OCI-LY1 (cell line): ENCODE measurements around the gene RANBP3L.

Experiments used
- H2AFZ ChIP-seq: fragments of 200-600 bp; sonication (generic), shearing (Covaris generic); 2 replicates; pipeline ENCODE4 v1.6.0; 2014; ENCODE audit warnings: antibody characterized with exemption, mild to moderate bottlenecking, low read length
- H3F3A ChIP-seq: fragments of 200-600 bp; sonication (generic), shearing (Covaris generic); 2 replicates; pipeline ENCODE4 v1.6.0; 2014; ENCODE audit warnings: mild to moderate bottlenecking, antibody characterized with exemption, low read length, moderate library complexity; ENCODE audit not compliant: insufficient read depth
- H3K27ac ChIP-seq: fragments of 200-600 bp; sonication (generic); 2 replicates; pipeline ENCODE4 v1.5.1; 2014; ENCODE audit warnings: low read length, mixed run types, mild to moderate bottlenecking, low read depth; ENCODE audit not compliant: poor library complexity, severe bottlenecking
- H3K27me3 ChIP-seq: fragments of 200-600 bp; sonication (generic); 2 replicates; pipeline ENCODE4 v1.6.0; 2014; ENCODE audit warnings: antibody characterized with exemption, mild to moderate bottlenecking, low read length, moderate library complexity; ENCODE audit not compliant: insufficient read depth
- H3K36me3 ChIP-seq: fragments of 200-600 bp; sonication (generic); 2 replicates; pipeline ENCODE4 v1.6.1; 2014; ENCODE audit warnings: mild to moderate bottlenecking, antibody characterized with exemption, low read length, moderate library complexity, mixed read lengths; ENCODE audit not compliant: insufficient read depth
- H3K4me1 ChIP-seq: fragments of 200-600 bp; sonication (generic); 2 replicates; pipeline ENCODE4 v1.5.1; 2014; ENCODE audit warnings: mild to moderate bottlenecking, low read length, moderate library complexity; ENCODE audit not compliant: insufficient read depth, severe bottlenecking
- H3K4me2 ChIP-seq: fragments of 200-600 bp; sonication (generic), shearing (Covaris generic); 2 replicates; pipeline ENCODE4 v1.6.1; 2014; ENCODE audit warnings: low read length
- H3K4me3 ChIP-seq: fragments of 200-600 bp; sonication (generic); 2 replicates; pipeline ENCODE4 v1.5.1; 2014; ENCODE audit warnings: low read length, low read depth, mild to moderate bottlenecking, mixed read lengths; ENCODE audit not compliant: poor library complexity, severe bottlenecking
- H3K79me2 ChIP-seq: fragments of 200-600 bp; shearing (Covaris generic); 2 replicates; pipeline ENCODE4 v1.6.1; 2016; ENCODE audit warnings: mixed run types, low read length, mixed read lengths; ENCODE audit not compliant: insufficient read depth
- H3K9ac ChIP-seq: fragments of 200-600 bp; sonication (generic), shearing (Covaris generic); 2 replicates; pipeline ENCODE4 v1.6.1; 2014; ENCODE audit warnings: mild to moderate bottlenecking, low read length, mixed read lengths
- H3K9me2 ChIP-seq: fragments of 200-600 bp; sonication (generic), shearing (Covaris generic); 2 replicates; pipeline ENCODE4 v1.6.1; 2014; ENCODE audit warnings: low read depth, mild to moderate bottlenecking, low read length, mixed read lengths
- H3K9me3 ChIP-seq: fragments of 200-600 bp; shearing (Covaris generic); 2 replicates; pipeline ENCODE4 v1.6.1; 2014; ENCODE audit warnings: low read length, mixed read lengths
- H4K20me1 ChIP-seq: fragments of 200-600 bp; sonication (generic), shearing (Covaris generic); 2 replicates; pipeline ENCODE4 v1.6.0; 2016; ENCODE audit warnings: mild to moderate bottlenecking, low read length; ENCODE audit not compliant: insufficient read depth
- CTCF ChIP-seq: fragments of 200-600 bp; sonication (generic), shearing (Covaris generic); IDR thresholded peaks from 2 replicates; pipeline ENCODE4 v1.5.1; 2017; ENCODE audit warnings: mild to moderate bottlenecking, antibody characterized with exemption, low read length, moderate library complexity, mixed read lengths
- EZH2 ChIP-seq: fragments of 200-600 bp; sonication (generic), shearing (Covaris generic); IDR thresholded peaks from 2 replicates; pipeline ENCODE4 v1.8.0; 2017; ENCODE audit warnings: borderline replicate concordance, mixed run types, mild to moderate bottlenecking, antibody characterized with exemption, low read length, moderate library complexity, mixed read lengths

Gene RANBP3L

GRCh38 chr5:36270175-36270574 is 31.5 kb downstream of the RANBP3L start:
- H3K27ac ChIP-seq = no peak overlapping the region
- no peaks in the 10 kb centered on the region for H3K79me2 ChIP-seq
- H3K4me3 ChIP-seq = no peak overlapping the region
- H3K9ac ChIP-seq = no peak overlapping the region
- H3K9me3 ChIP-seq = no peaks in the 10 kb centered on the region
- no peaks in the 10 kb centered on the region for H3F3A ChIP-seq
- no peak overlapping the region for H2AFZ ChIP-seq
- no peaks in the 10 kb centered on the region for H3K27me3 ChIP-seq
- no peaks in the 10 kb centered on the region for H3K4me1 ChIP-seq
- no peak overlapping the region for H3K4me2 ChIP-seq
- H4K20me1 ChIP-seq = no peaks in the 10 kb centered on the region
- H3K9me2 ChIP-seq = no peaks in the 10 kb centered on the region
- no peak for TF ChIP-seq CTCF
- TF ChIP-seq EZH2 = no peak
- H3K36me3 ChIP-seq = no peaks in the 10 kb centered on the region

DNA sequence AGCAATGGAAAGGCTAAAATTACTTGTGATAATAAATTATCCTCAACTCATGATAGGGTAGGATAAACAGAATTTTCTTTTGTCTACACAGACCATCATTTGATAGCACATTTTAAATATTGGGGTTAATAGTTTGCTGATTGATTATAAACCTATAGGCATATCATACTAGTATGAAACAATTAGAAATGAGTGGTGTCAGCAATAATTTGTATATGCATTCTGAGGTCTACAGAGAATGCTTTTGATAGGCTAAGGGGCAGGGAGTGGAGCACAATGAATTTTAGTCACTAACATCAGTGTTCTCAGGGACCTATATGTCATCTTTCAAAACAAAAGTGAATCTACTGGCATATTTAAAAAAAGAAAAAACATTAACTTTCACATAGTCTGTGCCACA is 32.2 kb downstream of the RANBP3L start:
- no peaks in the 10 kb centered on the region for H3K36me3 ChIP-seq
- TF ChIP-seq EZH2 = no peak
- no peak for TF ChIP-seq CTCF
- H3K27me3 ChIP-seq = no peaks in the 10 kb centered on the region
- H3K4me1 ChIP-seq = peaks cover 1% of the 10 kb centered on the region
- H3K9me2 ChIP-seq = no peaks in the 10 kb centered on the region
- H2AFZ ChIP-seq = no peak overlapping the region
- H3K9ac ChIP-seq = no peak overlapping the region
- H3K4me3 ChIP-seq = no peak overlapping the region
- no peaks in the 10 kb centered on the region for H4K20me1 ChIP-seq
- no peaks in the 10 kb centered on the region for H3K9me3 ChIP-seq
- H3K4me2 ChIP-seq = no peak overlapping the region
- H3K79me2 ChIP-seq = no peaks in the 10 kb centered on the region
- H3F3A ChIP-seq = no peaks in the 10 kb centered on the region
- no peak overlapping the region for H3K27ac ChIP-seq

GRCh38 chr5:36267905-36268304 is 33.8 kb downstream of the RANBP3L start:
- no peak overlapping the region for H3K4me3 ChIP-seq

More at GRCh38 chr5:36267905-36268304, 33.8 kb downstream of the RANBP3L start:
- H3K79me2 ChIP-seq = no peaks in the 10 kb centered on the region
- H4K20me1 ChIP-seq = no peaks in the 10 kb centered on the region
- H2AFZ ChIP-seq = no peak overlapping the region
- no peak overlapping the region for H3K4me2 ChIP-seq
- no peaks in the 10 kb centered on the region for H3K27me3 ChIP-seq
- no peak overlapping the region for H3K27ac ChIP-seq
- no peaks in the 10 kb centered on the region for H3F3A ChIP-seq
- no peaks in the 10 kb centered on the region for H3K9me3 ChIP-seq
- H3K4me1 ChIP-seq = peaks cover 8% of the 10 kb centered on the region
- no peaks in the 10 kb centered on the region for H3K9me2 ChIP-seq
- no peak overlapping the region for H3K9ac ChIP-seq
- no peaks in the 10 kb centered on the region for H3K36me3 ChIP-seq
- TF ChIP-seq CTCF (no peak), EZH2 (no peak)
